Measurements from ENCODE around the gene SLC25A39. TPM values are rescaled to one million over a fixed set of nuclear protein-coding genes. Genes with fewer than 3 reads are reported as not detected.
A peak's percentile ranks its signal among the peaks of the same experiment; 100 is the strongest.

The SLC25A39 gene
- total and polyA plus RNA-seq, 2 of the 13 experiments (the other 11 are each of a cell fraction or from before 2014, with no cell fraction given), result 144 to 151 TPM

GRCh38 chr17:44323359-44324091 is 1.1 kb downstream of the SLC25A39 start (continued):
- TF ChIP-seq ZNF879 (CRISPR knock-in tag; IDR thresholded peaks at IDR 0.05) (no peak), NFE2L2 (IDR thresholded peaks at IDR 0.05; ENCODE audit: low read length) (no peak), MED8 (CRISPR knock-in tag; IDR thresholded peaks at IDR 0.05; ENCODE audit: insufficient replicate concordance) (no peak), ZNF800 (CRISPR knock-in tag; IDR thresholded peaks at IDR 0.05) (0 out of 2 replicates have a peak, but pooled peaks have one; percentile 19), ESRRA (CRISPR knock-in tag; IDR thresholded peaks at IDR 0.05; ENCODE audit: low read depth) (0 out of 2 replicates have a peak, but pooled peaks have one; percentile 35), HOMEZ (CRISPR knock-in tag; IDR thresholded peaks at IDR 0.05; ENCODE audit: low read depth) (no peak), MEIS2 (CRISPR knock-in tag; IDR thresholded peaks at IDR 0.05) (no peak), ZNF510 (CRISPR knock-in tag; IDR thresholded peaks at IDR 0.05; ENCODE audit: low read depth) (no peak), KDM5B (CRISPR knock-in tag; IDR thresholded peaks at IDR 0.05; ENCODE audit: borderline replicate concordance) (no peak; the same call in 1 of the 2 replicates), BCL6 (CRISPR knock-in tag; IDR thresholded peaks at IDR 0.05) (no peak), ZNF713 (CRISPR knock-in tag; IDR thresholded peaks at IDR 0.05) (0 out of 2 replicates have a peak, but pooled peaks have one; percentile 7), RBM39 (IDR thresholded peaks at IDR 0.05; ENCODE audit: low read depth, low read length, poor library complexity, severe bottlenecking) (no peak), HDAC6 (IDR thresholded peaks at IDR 0.05; ENCODE audit: low read depth, low read length) (no peak), ZNF569 (CRISPR knock-in tag; IDR thresholded peaks at IDR 0.05; ENCODE audit: borderline replicate concordance) (no peak), TBX3 (IDR thresholded peaks at IDR 0.05; ENCODE audit: borderline replicate concordance) (no peak), NCOR1 (IDR thresholded peaks at IDR 0.05; ENCODE audit: borderline replicate concordance, low read length) (no peak), MYNN (CRISPR knock-in tag; IDR thresholded peaks at IDR 0.05; ENCODE audit: low read depth) (no peak), ZSCAN25 (CRISPR knock-in tag; IDR thresholded peaks at IDR 0.05) (0 out of 2 replicates have a peak, but pooled peaks have one; percentile 40), NONO (IDR thresholded peaks at IDR 0.05) (no peak), NONO (CRISPR knock-in tag; conservative IDR thresholded peaks at IDR 0.05) (peak; percentile 16; the same call in 1 of the 2 replicates), PHB2 (IDR thresholded peaks at IDR 0.05; ENCODE audit: partially characterized antibody) (no peak), TEAD2 (CRISPR knock-in tag; IDR thresholded peaks at IDR 0.05) (no peak)
- TF ChIP-seq, protein P1, sequence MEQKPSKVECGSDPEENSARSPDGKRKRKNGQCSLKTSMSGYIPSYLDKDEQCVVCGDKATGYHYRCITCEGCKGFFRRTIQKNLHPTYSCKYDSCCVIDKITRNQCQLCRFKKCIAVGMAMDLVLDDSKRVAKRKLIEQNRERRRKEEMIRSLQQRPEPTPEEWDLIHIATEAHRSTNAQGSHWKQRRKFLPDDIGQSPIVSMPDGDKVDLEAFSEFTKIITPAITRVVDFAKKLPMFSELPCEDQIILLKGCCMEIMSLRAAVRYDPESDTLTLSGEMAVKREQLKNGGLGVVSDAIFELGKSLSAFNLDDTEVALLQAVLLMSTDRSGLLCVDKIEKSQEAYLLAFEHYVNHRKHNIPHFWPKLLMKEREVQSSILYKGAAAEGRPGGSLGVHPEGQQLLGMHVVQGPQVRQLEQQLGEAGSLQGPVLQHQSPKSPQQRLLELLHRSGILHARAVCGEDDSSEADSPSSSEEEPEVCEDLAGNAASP (CRISPR knock-in tag; IDR thresholded peaks at IDR 0.05; ENCODE audit: borderline replicate concordance), result no peak
- TF ChIP-seq, protein P2, sequence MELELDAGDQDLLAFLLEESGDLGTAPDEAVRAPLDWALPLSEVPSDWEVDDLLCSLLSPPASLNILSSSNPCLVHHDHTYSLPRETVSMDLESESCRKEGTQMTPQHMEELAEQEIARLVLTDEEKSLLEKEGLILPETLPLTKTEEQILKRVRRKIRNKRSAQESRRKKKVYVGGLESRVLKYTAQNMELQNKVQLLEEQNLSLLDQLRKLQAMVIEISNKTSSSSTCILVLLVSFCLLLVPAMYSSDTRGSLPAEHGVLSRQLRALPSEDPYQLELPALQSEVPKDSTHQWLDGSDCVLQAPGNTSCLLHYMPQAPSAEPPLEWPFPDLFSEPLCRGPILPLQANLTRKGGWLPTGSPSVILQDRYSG (CRISPR knock-in tag; IDR thresholded peaks at IDR 0.05), result no peak
